ENCODE data around the gene PMEPA1.

Gene PMEPA1

GRCh38 chr20:57691699-57692098, 18.1 kb downstream of the PMEPA1 start:
- DNase-seq: no peak

GRCh38 chr20:57690525-57690924, 19.3 kb downstream of the PMEPA1 start:
- no peak for DNase-seq

- no peak for DNase-seq
Observed at GRCh38 chr20:57689745-57690481, 19.9 kb downstream of the PMEPA1 start.

GRCh38 chr20:57688864-57689263, 21.0 kb downstream of the PMEPA1 start:
- DNase-seq: no peak

- no peak for DNase-seq
Observed at GRCh38 chr20:57688295-57688694, 21.5 kb downstream of the PMEPA1 start.

GRCh38 chr20:57686931-57687652, 22.7 kb downstream of the PMEPA1 start:
- no peak for DNase-seq

GRCh38 chr20:57685146-57685758, 24.6 kb downstream of the PMEPA1 start:
- DNase-seq: no peak

GRCh38 chr20:57684808-57685140, 25.0 kb downstream of the PMEPA1 start:
- no peak for DNase-seq

GRCh38 chr20:57683881-57684807, 25.7 kb downstream of the PMEPA1 start:
- no peak for DNase-seq

- DNase-seq: no peak
Observed at GRCh38 chr20:57683287-57683686, 26.5 kb downstream of the PMEPA1 start.

GRCh38 chr20:57682184-57683101, 27.4 kb downstream of the PMEPA1 start:
- DNase-seq: no peak

GRCh38 chr20:57680934-57681914, 28.6 kb downstream of the PMEPA1 start:
- peak; percentile 58 for DNase-seq

GRCh38 chr20:57680131-57680716, 29.6 kb downstream of the PMEPA1 start:
- no peak for DNase-seq

GRCh38 chr20:57679113-57679512, 30.7 kb downstream of the PMEPA1 start:
- no peak for DNase-seq

- no peak for DNase-seq
Observed at GRCh38 chr20:57678340-57678739, 31.5 kb downstream of the PMEPA1 start.

- DNase-seq: no peak
Observed at GRCh38 chr20:57677584-57677982, 32.2 kb downstream of the PMEPA1 start.

GRCh38 chr20:57676589-57677583, 32.9 kb downstream of the PMEPA1 start:
- DNase-seq: no peak

GRCh38 chr20:57675773-57676172, 34.0 kb downstream of the PMEPA1 start:
- DNase-seq: no peak
